ENCODE data around the gene PTPRG.

PTPRG gene

DNA sequence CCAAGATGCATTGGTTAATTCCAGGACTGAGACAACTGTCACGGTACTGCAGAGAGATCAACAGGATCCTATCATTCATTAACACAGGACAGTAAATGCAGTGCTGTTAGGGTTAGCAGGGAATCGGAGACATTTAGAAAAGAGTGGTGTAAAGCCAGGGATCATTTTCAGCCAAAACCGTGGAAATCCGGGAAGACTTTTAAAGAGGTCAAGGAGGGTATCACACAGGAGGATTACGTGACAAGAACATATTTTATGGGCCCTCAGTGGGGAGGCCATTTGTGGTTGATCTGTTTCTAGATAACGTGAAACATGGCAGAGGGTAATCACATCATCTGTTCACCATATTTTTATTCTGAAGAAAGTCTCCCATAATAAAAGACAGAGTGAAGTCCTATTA lies 216.1 kb downstream of the PTPRG start:
- no peaks in the 10 kb centered on the region for H3K36me3 ChIP-seq (ENCODE audit: control insufficient read depth, insufficient read depth, low read length)
- TF ChIP-seq, protein P1, sequence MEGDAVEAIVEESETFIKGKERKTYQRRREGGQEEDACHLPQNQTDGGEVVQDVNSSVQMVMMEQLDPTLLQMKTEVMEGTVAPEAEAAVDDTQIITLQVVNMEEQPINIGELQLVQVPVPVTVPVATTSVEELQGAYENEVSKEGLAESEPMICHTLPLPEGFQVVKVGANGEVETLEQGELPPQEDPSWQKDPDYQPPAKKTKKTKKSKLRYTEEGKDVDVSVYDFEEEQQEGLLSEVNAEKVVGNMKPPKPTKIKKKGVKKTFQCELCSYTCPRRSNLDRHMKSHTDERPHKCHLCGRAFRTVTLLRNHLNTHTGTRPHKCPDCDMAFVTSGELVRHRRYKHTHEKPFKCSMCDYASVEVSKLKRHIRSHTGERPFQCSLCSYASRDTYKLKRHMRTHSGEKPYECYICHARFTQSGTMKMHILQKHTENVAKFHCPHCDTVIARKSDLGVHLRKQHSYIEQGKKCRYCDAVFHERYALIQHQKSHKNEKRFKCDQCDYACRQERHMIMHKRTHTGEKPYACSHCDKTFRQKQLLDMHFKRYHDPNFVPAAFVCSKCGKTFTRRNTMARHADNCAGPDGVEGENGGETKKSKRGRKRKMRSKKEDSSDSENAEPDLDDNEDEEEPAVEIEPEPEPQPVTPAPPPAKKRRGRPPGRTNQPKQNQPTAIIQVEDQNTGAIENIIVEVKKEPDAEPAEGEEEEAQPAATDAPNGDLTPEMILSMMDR (IDR thresholded peaks at IDR 0.05; ENCODE audit: insufficient read depth, low read length, poor library complexity, severe bottlenecking) = no peak
- H3K27me3 ChIP-seq (replicated peaks; ENCODE audit: control insufficient read depth, insufficient read depth, low read length) = no peaks in the 10 kb centered on the region
- H3K4me3 ChIP-seq (replicated peaks; ENCODE audit: low read depth, low read length) = no peak overlapping the region
- no peak for DNase-seq (ENCODE audit: extremely low read depth, insufficient read length)

GRCh38 chr3:61778095-61778494 lies 216.7 kb downstream of the PTPRG start:
- TF ChIP-seq, protein P1 (IDR thresholded peaks at IDR 0.05; ENCODE audit: insufficient read depth, low read length, poor library complexity, severe bottlenecking) = peak; percentile 14
- H3K36me3 ChIP-seq (ENCODE audit: control insufficient read depth, insufficient read depth, low read length) = no peaks in the 10 kb centered on the region
- DNase-seq (ENCODE audit: extremely low read depth, insufficient read length) = no peak
- no peak overlapping the region for H3K4me3 ChIP-seq (replicated peaks; ENCODE audit: low read depth, low read length)
- no peaks in the 10 kb centered on the region for H3K27me3 ChIP-seq (replicated peaks; ENCODE audit: control insufficient read depth, insufficient read depth, low read length)

DNA sequence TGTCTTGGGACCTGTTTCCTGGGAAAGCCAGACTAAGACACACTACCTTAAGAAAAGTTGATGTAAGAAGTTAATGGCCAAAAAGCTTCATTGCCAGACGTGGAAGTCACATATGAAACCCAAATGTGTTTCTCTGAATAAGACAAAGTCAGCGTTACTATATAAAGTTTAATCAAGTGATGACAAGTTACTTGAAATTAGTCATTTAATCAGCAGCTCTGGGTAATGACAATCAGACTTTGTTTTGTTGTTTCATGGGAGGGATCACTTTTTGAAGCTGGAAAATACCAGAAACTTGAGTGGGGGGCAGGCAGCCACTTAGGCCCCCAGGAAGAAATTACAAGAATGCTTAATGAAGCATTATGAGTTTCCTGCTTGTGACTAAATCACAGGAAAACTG lies 218.6 kb downstream of the PTPRG start:
- TF ChIP-seq, protein P1 (IDR thresholded peaks at IDR 0.05; ENCODE audit: insufficient read depth, low read length, poor library complexity, severe bottlenecking) = no peak
- H3K4me3 ChIP-seq (replicated peaks; ENCODE audit: low read depth, low read length) = no peak overlapping the region
- no peaks in the 10 kb centered on the region for H3K27me3 ChIP-seq (replicated peaks; ENCODE audit: control insufficient read depth, insufficient read depth, low read length)
- no peaks in the 10 kb centered on the region for H3K36me3 ChIP-seq (ENCODE audit: control insufficient read depth, insufficient read depth, low read length)
- no peak for DNase-seq (ENCODE audit: extremely low read depth, insufficient read length)

GRCh38 chr3:61780455-61781228 lies 219.3 kb downstream of the PTPRG start:
- Histone ChIP-seq H3K4me3 (replicated peaks; ENCODE audit: low read depth, low read length) (no peak overlapping the region), H3K36me3 (ENCODE audit: control insufficient read depth, insufficient read depth, low read length) (no peaks in the 10 kb centered on the region), H3K27me3 (replicated peaks; ENCODE audit: control insufficient read depth, insufficient read depth, low read length) (no peaks in the 10 kb centered on the region)
- TF ChIP-seq, protein P1 (IDR thresholded peaks at IDR 0.05; ENCODE audit: insufficient read depth, low read length, poor library complexity, severe bottlenecking) = no peak
- DNase-seq (ENCODE audit: extremely low read depth, insufficient read length) = no peak

DNA sequence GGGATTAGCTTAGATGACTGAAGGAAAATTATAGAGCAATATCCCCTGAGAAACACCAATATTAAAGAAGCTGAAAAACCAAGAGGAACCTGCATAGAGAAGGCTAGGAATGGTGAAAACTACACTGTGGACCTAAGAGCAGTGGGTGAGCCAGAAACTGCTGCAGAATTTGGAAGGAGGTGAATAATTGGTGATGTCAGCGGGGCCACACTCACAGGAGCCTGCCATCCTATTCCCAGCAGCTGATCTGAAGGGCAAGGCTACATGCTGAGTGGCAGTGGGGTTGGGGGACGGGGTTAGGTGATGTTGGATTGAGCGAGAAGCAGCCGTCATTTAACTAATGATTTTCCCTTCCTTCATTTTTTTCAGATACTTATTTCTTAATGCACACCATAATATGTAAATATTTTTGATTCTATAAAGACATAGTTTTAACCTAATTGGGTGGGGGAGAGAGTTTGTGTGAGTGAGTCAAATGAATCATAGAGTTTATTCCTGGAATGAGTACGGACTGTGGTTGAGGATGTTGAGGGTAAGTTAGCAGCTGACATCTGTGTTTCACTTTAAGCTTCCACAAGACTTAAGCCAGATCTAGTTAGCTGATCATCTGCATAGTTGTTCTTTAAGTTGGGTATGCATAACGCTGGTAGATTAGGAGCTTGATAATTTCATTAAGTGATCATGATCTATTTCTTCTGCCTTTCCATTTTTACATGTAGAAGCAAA lies 222.8 kb downstream of the PTPRG start:
- H3K36me3 ChIP-seq (ENCODE audit: control insufficient read depth, insufficient read depth, low read length) = no peaks in the 10 kb centered on the region
- H3K27me3 ChIP-seq (replicated peaks; ENCODE audit: control insufficient read depth, insufficient read depth, low read length) = no peaks in the 10 kb centered on the region
- no peak overlapping the region for H3K4me3 ChIP-seq (replicated peaks; ENCODE audit: low read depth, low read length)
- peak; percentile 33 for DNase-seq (ENCODE audit: extremely low read depth, insufficient read length)
- TF ChIP-seq, protein P1 (IDR thresholded peaks at IDR 0.05; ENCODE audit: insufficient read depth, low read length, poor library complexity, severe bottlenecking) = no peak
